Nephron (organoid): ENCODE measurements around the gene GCAT.
"Not testable (repeated sequence)": the region's sequence is repeated elsewhere in the genome, so short reads cannot be mapped to it uniquely, and the experiment has no call there.

ENCODE experiments used
- H3K27ac Mint-ChIP-seq, 3 experiments: 2 replicates each; pipeline ENCODE4 v1.8.0; 2020; ENCODE audit warnings: mixed read lengths in 3 of 3, mild to moderate bottlenecking in 2 of 3, moderate library complexity in 1 of 3
- H3K27me3 Mint-ChIP-seq: 2 replicates; pipeline ENCODE4 v1.8.0; 2021; ENCODE audit warnings: low read depth, mild to moderate bottlenecking, moderate library complexity, mixed read lengths
- H3K36me3 Mint-ChIP-seq: 2 replicates; pipeline ENCODE4 v1.8.0; 2020; ENCODE audit warnings: low read depth, mixed read lengths
- H3K4me1 Mint-ChIP-seq: 2 replicates; pipeline ENCODE4 v1.8.0; 2020; ENCODE audit warnings: mixed read lengths
- H3K4me3 Mint-ChIP-seq, 3 experiments: 2 replicates each; pipeline ENCODE4 v1.8.0; 2020; ENCODE audit warnings: mild to moderate bottlenecking in 3 of 3, mixed read lengths in 3 of 3, moderate library complexity in 2 of 3
- H3K9me3 Mint-ChIP-seq: 2 replicates; pipeline ENCODE4 v1.8.0; 2020; ENCODE audit warnings: mixed read lengths
- TF ChIP-seq, protein P1 (sequence below), 3 experiments: fragments of 200-600 bp; sonication (generic); IDR thresholded peaks; one replicate each; pipeline ENCODE4 v1.5.0; 2021; ENCODE audit warnings: antibody characterized with exemption in 3 of 3; ENCODE audit not compliant: unreplicated experiment in 3 of 3

GCAT gene

GRCh38 chr22:37784829-37785495 lies 22.8 kb upstream of the GCAT start:
- H3K27me3 Mint-ChIP-seq: no peaks in the 10 kb centered on the region
- H3K27ac Mint-ChIP-seq: peak overlapping the region in 2 of 3 experiments; percentile 17 to 67
- H3K4me1 Mint-ChIP-seq: peaks cover 9% of the 10 kb centered on the region
- TF ChIP-seq, protein P1, sequence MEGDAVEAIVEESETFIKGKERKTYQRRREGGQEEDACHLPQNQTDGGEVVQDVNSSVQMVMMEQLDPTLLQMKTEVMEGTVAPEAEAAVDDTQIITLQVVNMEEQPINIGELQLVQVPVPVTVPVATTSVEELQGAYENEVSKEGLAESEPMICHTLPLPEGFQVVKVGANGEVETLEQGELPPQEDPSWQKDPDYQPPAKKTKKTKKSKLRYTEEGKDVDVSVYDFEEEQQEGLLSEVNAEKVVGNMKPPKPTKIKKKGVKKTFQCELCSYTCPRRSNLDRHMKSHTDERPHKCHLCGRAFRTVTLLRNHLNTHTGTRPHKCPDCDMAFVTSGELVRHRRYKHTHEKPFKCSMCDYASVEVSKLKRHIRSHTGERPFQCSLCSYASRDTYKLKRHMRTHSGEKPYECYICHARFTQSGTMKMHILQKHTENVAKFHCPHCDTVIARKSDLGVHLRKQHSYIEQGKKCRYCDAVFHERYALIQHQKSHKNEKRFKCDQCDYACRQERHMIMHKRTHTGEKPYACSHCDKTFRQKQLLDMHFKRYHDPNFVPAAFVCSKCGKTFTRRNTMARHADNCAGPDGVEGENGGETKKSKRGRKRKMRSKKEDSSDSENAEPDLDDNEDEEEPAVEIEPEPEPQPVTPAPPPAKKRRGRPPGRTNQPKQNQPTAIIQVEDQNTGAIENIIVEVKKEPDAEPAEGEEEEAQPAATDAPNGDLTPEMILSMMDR (IDR thresholded peaks at IDR 0.05; ENCODE audit: unreplicated experiment in 3 of 3): no peak
- no peaks in the 10 kb centered on the region for H3K36me3 Mint-ChIP-seq
- no peak overlapping the region for H3K4me3 Mint-ChIP-seq
- H3K9me3 Mint-ChIP-seq: no peaks in the 10 kb centered on the region

DNA sequence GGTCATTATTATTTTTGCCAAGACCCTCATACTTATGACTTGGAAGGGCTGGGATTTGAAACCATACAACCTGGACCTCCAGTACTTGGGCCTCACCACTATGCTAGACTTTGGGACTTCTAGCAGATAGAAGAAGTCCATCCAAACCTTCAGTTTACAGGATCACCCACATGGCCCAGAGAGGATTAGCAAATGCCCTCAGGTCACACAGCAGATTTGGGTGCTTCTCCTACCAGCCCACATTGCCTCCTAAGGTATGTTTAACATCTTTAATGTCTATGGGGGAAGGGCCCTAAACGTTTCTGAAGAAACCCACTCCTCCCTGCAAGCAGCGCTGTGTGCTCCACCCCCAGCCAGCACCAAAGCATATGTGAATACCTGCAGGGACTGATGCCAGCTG lies 17.5 kb upstream of the GCAT start:
- TF ChIP-seq, protein P1 (IDR thresholded peaks at IDR 0.05; ENCODE audit: unreplicated experiment in 3 of 3): no peak
- no peak overlapping the region for H3K4me3 Mint-ChIP-seq
- no peaks in the 10 kb centered on the region for H3K27me3 Mint-ChIP-seq
- H3K27ac Mint-ChIP-seq: no peak overlapping the region
- no peaks in the 10 kb centered on the region for H3K4me1 Mint-ChIP-seq
- H3K36me3 Mint-ChIP-seq: no peaks in the 10 kb centered on the region
- H3K9me3 Mint-ChIP-seq: no peaks in the 10 kb centered on the region

DNA sequence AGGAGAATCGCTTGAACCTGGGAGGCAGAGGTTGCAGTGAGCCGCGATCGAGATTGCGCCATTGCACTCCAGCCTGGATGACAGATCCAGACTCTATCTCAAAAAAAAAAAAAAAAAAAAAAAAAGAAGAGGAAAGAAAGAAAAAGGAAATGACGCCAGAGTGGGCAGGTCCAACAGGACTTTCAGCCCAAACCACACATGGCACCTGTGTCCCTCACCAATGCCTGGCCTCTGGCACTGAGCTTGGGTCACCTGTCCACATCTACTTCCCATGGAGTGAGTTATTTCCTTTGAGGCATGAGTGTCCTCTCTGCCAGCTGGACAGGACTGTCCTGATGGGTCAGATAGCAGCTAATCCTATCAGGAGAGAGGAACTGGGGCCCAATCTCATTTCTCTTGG lies 15.2 kb upstream of the GCAT start:
- no peaks in the 10 kb centered on the region for H3K4me1 Mint-ChIP-seq
- TF ChIP-seq, protein P1 (IDR thresholded peaks at IDR 0.05; ENCODE audit: unreplicated experiment in 3 of 3): no peak
- H3K27me3 Mint-ChIP-seq: no peaks in the 10 kb centered on the region
- no peak overlapping the region for H3K27ac Mint-ChIP-seq
- H3K4me3 Mint-ChIP-seq: no peak overlapping the region
- no peaks in the 10 kb centered on the region for H3K9me3 Mint-ChIP-seq
- H3K36me3 Mint-ChIP-seq: no peaks in the 10 kb centered on the region

DNA sequence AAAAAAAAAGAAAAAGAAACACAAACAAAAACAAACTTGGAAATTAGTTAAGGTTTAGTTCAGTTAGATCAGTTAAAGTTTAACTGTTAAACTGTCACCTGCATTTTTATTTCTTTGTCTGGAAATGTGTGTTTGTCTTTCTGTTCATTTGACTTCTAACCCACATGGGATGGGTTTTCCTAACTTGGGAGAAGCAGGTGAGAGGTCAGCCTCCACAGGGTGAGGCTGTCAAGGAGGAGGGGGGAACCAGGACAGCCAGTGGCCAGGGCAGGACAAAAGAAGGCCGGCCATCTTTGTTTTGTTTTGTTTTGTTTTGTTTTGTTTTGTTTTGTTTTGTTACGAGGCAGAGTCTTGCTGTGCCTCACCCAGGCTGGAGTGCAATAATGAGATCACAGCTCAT lies 13.4 kb upstream of the GCAT start:
- Mint-ChIP-seq H3K4me1 (no peaks in the 10 kb centered on the region), H3K36me3 (no peaks in the 10 kb centered on the region), H3K4me3 (no peak overlapping the region), H3K27me3 (no peaks in the 10 kb centered on the region), H3K27ac (peak overlapping the region; percentile 78 to 96 (median 83)), H3K9me3 (no peaks in the 10 kb centered on the region)
- TF ChIP-seq, protein P1 (IDR thresholded peaks at IDR 0.05; ENCODE audit: unreplicated experiment in 3 of 3): no peak

- H3K36me3 Mint-ChIP-seq: no peaks in the 10 kb centered on the region
- H3K4me3 Mint-ChIP-seq: no peak overlapping the region
- no peaks in the 10 kb centered on the region for H3K4me1 Mint-ChIP-seq
- peak overlapping the region in 1 of 3 experiments; percentile 74 for H3K27ac Mint-ChIP-seq
- TF ChIP-seq, protein P1 (IDR thresholded peaks at IDR 0.05; ENCODE audit: unreplicated experiment in 3 of 3): no peak
- H3K27me3 Mint-ChIP-seq: no peaks in the 10 kb centered on the region
- no peaks in the 10 kb centered on the region for H3K9me3 Mint-ChIP-seq
Observed at GRCh38 chr22:37796079-37796478, 11.7 kb upstream of the GCAT start.

DNA sequence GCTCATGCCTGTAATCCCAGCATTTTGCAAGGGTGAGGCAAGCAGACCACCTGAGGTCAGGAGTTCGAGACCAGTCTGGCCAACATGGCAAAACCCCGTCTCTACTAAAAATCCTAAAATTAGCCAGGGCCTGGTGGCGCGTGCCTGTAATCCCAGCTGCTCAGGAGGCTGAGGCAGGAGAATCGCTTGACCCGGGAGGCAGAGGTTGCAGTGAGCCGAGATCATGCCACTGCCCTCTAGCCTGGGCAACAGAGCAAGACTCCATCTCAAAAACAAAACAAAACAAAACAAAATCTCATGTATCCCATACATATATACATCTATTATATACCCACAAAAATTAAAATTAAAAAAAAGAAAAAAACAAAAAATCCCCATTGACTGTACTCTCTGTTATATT lies 10.5 kb upstream of the GCAT start:
- H3K36me3 Mint-ChIP-seq, H3K9me3 Mint-ChIP-seq, H3K4me1 Mint-ChIP-seq, H3K27me3 Mint-ChIP-seq, H3K27ac Mint-ChIP-seq, H3K4me3 Mint-ChIP-seq: not testable (repeated sequence)
